ENCODE data around the gene TP53I13. TPM values are rescaled to one million over a fixed set of nuclear protein-coding genes. Genes with fewer than 3 reads are reported as not detected.

TP53I13 gene
- total RNA-seq, 4 donors from 2014 or later: 47.8 to 144 (median 87.7) TPM

DNA sequence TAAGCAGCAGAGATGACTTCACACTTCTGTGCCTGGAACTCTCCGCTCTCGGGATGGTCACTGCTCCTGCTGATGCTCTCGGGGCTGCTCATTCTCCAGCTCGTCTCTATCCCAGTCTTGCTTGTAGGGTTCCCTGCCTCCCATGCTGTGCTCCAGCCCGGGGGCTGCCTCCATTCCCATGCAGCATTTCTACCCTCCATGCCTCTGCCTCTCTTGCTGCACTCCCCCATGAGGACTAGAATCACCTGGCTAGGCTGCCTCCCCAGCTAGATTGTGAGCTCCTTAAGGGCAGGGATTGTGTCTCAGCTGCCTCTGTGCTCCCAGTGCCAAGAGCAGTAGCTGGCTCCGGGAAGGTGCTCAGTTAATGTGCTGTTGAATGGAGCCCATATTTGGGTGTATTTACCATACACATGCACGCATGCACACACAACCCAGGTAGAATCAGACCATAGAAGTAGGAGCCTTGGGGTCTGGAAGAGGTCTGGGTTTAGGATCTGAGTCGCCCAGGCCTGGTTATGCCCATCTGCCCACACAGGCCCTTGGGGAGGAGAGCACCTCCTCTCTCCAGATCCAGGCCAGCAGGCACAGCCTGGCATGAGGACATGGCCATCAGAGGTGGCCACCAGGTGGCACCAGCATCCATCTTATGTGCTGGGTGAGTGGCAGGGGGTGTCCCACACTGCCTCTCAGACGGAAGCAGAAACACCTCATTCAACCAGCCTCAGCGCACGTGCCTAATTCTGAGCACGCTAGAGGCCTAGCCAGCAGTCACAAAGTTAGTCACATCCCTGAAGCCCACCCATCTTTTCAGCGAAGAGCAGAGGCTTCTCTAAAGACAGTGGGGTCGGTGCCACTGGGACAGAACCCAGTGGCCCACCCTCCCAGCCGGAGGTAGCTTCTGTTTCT lies 11.6 kb downstream of the TP53I13 start:
- intact Hi-C loops (cut with DNase I; ENCODE audit: low total_unique reads): no loop called here
- Histone ChIP-seq H3K36me3 (peaks cover 0 to 12% (median 4%) of the 10 kb centered on the region in 4 donors), H3K27ac (peak overlapping the region in 1 of 4 donors; percentile 12), H3K27me3 (no peaks in the 10 kb centered on the region), H3K9me3 (no peaks in the 10 kb centered on the region), H3K4me3 (no peak overlapping the region), H3K4me1 (peaks cover 0 to 10% (median 5%) of the 10 kb centered on the region in 4 donors)
- in situ Hi-C loops (cut with MboI; ENCODE audit: low pct_ligation_motif_present in 1 of 4, low pct_unique_long_range_greater_than_20kb in 1 of 4, low sequenced_read_pairs in 3 of 4): no loop called here
- DNase-seq: peak; percentile 88
- WGBS, 2 donors (ENCODE audit: low coverage in 1 of 2): 60 to 66% methylated on average over 2 to 15 of the region's 15 CpGs
- TF ChIP-seq, protein P1, sequence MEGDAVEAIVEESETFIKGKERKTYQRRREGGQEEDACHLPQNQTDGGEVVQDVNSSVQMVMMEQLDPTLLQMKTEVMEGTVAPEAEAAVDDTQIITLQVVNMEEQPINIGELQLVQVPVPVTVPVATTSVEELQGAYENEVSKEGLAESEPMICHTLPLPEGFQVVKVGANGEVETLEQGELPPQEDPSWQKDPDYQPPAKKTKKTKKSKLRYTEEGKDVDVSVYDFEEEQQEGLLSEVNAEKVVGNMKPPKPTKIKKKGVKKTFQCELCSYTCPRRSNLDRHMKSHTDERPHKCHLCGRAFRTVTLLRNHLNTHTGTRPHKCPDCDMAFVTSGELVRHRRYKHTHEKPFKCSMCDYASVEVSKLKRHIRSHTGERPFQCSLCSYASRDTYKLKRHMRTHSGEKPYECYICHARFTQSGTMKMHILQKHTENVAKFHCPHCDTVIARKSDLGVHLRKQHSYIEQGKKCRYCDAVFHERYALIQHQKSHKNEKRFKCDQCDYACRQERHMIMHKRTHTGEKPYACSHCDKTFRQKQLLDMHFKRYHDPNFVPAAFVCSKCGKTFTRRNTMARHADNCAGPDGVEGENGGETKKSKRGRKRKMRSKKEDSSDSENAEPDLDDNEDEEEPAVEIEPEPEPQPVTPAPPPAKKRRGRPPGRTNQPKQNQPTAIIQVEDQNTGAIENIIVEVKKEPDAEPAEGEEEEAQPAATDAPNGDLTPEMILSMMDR (IDR thresholded peaks at IDR 0.05): peak; percentile 87 to 93 (median 89)
- TF ChIP-seq EP300 (IDR thresholded peaks at IDR 0.05; ENCODE audit: low read depth): no peak

DNA sequence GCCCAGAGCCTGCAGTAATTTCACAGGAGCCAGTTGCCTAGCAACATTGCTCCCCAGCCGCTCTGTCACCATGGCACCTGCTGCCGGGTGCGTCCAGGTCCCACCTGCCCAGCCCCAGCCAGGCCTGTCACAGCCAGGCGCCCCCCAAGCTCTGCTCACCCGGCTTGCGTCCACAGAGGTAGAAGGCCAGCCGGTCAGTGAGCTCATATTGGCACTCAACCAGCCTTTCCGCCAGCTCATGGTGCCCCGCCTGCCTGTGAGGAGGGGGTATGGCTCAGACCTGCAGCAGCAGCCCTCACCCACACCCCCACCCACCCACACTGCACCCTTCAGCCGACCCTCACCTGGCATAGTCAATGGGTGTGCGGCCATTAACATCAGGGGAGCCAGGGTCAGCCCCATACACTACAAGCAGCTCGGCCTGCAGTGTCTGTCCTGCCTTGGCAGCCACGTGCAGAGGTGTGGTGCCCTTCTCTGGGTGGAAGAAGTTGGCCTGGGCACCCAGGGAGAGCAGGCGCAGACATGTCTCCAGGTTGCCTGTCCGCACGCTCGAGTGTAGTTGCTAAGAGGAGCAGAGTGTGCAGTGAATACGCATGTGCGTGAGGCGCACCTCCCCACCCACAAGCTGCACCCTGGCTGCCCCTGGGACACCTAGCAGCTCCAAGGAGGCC lies 13.2 kb downstream of the TP53I13 start:
- TF ChIP-seq, protein P1 (IDR thresholded peaks at IDR 0.05): no peak
- no peak for TF ChIP-seq POLR2A (IDR thresholded peaks at IDR 0.05)
- TF ChIP-seq EP300 (IDR thresholded peaks at IDR 0.05; ENCODE audit: low read depth): no peak
- TF ChIP-seq POLR2AphosphoS5 (IDR thresholded peaks at IDR 0.05): no peak
- no peaks in the 10 kb centered on the region for H3K27me3 ChIP-seq
- no peak for DNase-seq
- WGBS, 2 donors (ENCODE audit: low coverage in 1 of 2): 86% methylated on average over 13 of the region's 20 CpGs; no CpG with 5 or more reads in 1 of the 2 donors
- in situ Hi-C loops (cut with MboI; ENCODE audit: low pct_ligation_motif_present in 1 of 4, low pct_unique_long_range_greater_than_20kb in 1 of 4, low sequenced_read_pairs in 3 of 4): no loop called here
- H3K4me3 ChIP-seq: no peak overlapping the region
- H3K27ac ChIP-seq: no peak overlapping the region
- H3K36me3 ChIP-seq: no peaks in the 10 kb centered on the region
- H3K9me3 ChIP-seq: no peaks in the 10 kb centered on the region
- intact Hi-C loops (cut with DNase I; ENCODE audit: low total_unique reads): no loop called here
- H3K4me1 ChIP-seq: peaks cover 0 to 11% (median 5%) of the 10 kb centered on the region in 4 donors

DNA sequence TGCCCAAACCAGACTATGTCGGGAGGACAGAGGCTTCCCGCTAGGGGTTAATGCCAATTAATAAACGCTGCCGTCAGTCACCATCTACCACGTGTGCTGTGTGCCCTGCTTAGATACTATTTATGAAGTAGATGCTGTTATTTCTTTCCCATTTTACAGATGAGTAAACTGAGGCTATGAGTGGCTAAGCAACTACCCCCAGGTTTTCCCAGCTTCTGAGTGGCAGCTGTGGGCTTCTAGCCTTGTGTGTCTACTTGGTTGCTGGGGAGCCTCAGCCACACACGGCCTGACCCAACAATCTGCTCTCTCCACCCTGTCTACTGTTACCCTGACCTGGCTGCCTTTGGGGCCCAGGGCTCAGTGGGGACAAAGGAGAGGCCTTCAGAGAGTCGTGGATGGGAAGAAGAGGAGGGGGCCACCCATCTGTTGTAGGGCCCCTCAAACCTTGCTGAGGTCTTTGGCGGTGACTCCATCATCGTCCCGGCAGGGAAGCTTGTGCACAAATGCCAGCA lies 13.8 kb downstream of the TP53I13 start:
- H3K36me3 ChIP-seq: no peaks in the 10 kb centered on the region

More for the DNA sequence above, 13.8 kb downstream of the TP53I13 start:
- peaks cover under 1 to 15% (median 6%) of the 10 kb centered on the region in 4 donors for H3K4me1 ChIP-seq
- WGBS, 2 donors (ENCODE audit: low coverage in 1 of 2): 81% methylated on average over 9 of the region's 10 CpGs; no CpG with 5 or more reads in 1 of the 2 donors
- no peaks in the 10 kb centered on the region for H3K9me3 ChIP-seq
- intact Hi-C loops (cut with DNase I; ENCODE audit: low total_unique reads): no loop called here
- H3K27me3 ChIP-seq: no peaks in the 10 kb centered on the region
- in situ Hi-C loops (cut with MboI; ENCODE audit: low pct_ligation_motif_present in 1 of 4, low pct_unique_long_range_greater_than_20kb in 1 of 4, low sequenced_read_pairs in 3 of 4): no loop called here
- DNase-seq: no peak
- no peak overlapping the region for H3K4me3 ChIP-seq
- TF ChIP-seq, protein P1 (IDR thresholded peaks at IDR 0.05): no peak
- TF ChIP-seq POLR2A (IDR thresholded peaks at IDR 0.05): no peak
- no peak for TF ChIP-seq EP300 (IDR thresholded peaks at IDR 0.05; ENCODE audit: low read depth)
- TF ChIP-seq POLR2AphosphoS5 (IDR thresholded peaks at IDR 0.05): no peak
- H3K27ac ChIP-seq: no peak overlapping the region

Measured in transverse colon (tissue), 4 donors.